NCI-H2227 treated with DMSO at 0.1 percent for 48 hours (cell line): ENCODE results near the gene C1RL.
"Not testable (repeated sequence)": the region's sequence is repeated elsewhere in the genome, so short reads cannot be mapped to it uniquely, and the experiment has no call there.

Source experiments
- DNase-seq: peaks from one replicate; lab custom pipeline; 2025; lab: John Stamatoyannopoulos, UW

Gene C1RL

GRCh38 chr12:7060353-7060954 is 48.6 kb downstream of the C1RL start, which contains the start of gene C1S:
C1S (plus strand) TSS chr12:7060718; CDS start chr12:7061913, 1,195 bp downstream.
- DNase-seq: no peak

- no peak for DNase-seq
Observed at GRCh38 chr12:7059780-7060179, 49.2 kb downstream of the C1RL start.

- DNase-seq: no peak
Observed at GRCh38 chr12:7058850-7059395, 50.1 kb downstream of the C1RL start.

- DNase-seq: no peak
Observed at GRCh38 chr12:7058163-7058845, 50.7 kb downstream of the C1RL start.

GRCh38 chr12:7055736-7056135 is 53.3 kb downstream of the C1RL start:
- not testable (repeated sequence) for DNase-seq

GRCh38 chr12:7054925-7055324 is 54.1 kb downstream of the C1RL start:
- DNase-seq: no peak

GRCh38 chr12:7049973-7050372 is 59.0 kb downstream of the C1RL start:
- DNase-seq: not testable (repeated sequence)

GRCh38 chr12:7049445-7049951 is 59.5 kb downstream of the C1RL start:
- not testable (repeated sequence) for DNase-seq

GRCh38 chr12:7047306-7047705 is 61.7 kb downstream of the C1RL start:
- DNase-seq: no peak

GRCh38 chr12:7046383-7047105 is 62.5 kb downstream of the C1RL start:
- DNase-seq: no peak

GRCh38 chr12:7045913-7046312 is 63.1 kb downstream of the C1RL start:
- no peak for DNase-seq
